ENCODE results near the gene RIPK1.
"Not testable (repeated sequence)": the region's sequence is repeated elsewhere in the genome, so short reads cannot be mapped to it uniquely, and the experiment has no call there.

RIPK1 gene

DNA sequence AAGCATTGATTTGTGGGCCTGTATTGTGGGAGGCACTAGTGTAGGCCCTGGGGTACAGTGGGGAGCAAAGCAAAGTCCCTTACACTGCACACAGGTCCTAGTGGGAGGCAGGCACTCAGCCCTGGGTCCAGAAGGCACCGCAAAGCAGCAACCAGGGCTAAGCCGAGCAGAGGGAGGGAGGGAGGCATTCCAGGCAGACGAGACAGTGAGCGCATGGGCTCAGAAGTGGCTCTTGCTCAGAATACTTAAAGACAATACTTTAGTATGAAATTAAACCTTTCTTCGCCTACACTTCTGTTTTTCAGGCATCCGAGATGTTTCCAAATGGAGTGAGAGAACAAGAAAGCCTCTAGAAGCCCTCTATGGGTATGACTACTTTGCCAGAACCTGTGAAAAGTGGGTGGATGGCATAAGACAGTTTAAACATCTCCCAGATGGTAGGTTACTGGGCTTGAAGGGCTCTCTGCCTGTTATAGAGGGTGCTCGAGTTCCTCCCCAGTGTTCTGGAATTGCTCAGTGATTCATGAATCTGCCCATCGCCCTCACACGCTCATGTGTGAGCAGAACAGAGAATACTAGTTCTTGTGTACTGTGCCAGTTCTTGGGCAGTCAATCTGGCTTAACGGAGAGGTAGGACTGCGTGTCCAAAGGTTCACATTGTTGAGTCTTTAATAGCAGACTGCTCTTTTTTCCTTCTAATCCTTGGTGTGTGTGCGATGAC, 68.9 kb downstream of the RIPK1 start:
- no peak for DNase-seq

DNA sequence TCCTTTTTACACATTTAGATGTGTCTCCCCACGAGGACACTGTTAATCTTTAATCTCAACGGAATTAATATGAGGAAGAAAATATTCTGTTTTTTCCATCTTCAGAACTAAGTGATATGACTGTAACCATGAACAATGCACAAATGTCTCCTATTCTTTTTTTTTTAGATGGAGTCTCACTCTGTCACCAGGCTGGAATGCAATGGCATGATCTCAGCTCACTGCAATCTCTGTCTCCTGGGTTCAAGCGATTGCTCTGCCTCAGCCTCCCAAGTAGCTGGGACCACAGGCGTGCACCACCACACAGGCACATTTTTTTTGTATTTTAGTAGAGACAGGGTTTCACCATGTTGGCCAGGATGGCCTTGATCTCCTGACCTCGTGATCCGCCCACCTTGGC, 69.6 kb downstream of the RIPK1 start:
- not testable (repeated sequence) for DNase-seq

DNA sequence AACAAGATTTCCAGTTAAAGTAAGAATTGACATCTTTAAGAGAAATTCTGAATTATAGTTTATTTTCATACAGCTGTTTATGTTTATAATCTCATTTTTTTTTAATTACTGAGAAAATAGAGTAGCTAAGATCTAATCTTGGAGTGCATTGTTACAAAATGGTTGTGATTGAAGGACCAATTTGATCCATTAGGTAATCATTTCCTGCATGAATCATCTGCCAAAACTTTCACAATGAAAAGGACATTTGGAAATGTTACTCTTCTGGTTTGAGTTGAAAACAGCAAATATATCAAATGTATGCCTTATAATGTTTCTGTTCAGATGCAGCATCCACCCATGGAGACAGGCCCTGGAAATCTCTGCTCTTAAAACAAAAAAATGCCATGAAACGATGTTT, 70.0 kb downstream of the RIPK1 start:
- no peak for DNase-seq

DNA sequence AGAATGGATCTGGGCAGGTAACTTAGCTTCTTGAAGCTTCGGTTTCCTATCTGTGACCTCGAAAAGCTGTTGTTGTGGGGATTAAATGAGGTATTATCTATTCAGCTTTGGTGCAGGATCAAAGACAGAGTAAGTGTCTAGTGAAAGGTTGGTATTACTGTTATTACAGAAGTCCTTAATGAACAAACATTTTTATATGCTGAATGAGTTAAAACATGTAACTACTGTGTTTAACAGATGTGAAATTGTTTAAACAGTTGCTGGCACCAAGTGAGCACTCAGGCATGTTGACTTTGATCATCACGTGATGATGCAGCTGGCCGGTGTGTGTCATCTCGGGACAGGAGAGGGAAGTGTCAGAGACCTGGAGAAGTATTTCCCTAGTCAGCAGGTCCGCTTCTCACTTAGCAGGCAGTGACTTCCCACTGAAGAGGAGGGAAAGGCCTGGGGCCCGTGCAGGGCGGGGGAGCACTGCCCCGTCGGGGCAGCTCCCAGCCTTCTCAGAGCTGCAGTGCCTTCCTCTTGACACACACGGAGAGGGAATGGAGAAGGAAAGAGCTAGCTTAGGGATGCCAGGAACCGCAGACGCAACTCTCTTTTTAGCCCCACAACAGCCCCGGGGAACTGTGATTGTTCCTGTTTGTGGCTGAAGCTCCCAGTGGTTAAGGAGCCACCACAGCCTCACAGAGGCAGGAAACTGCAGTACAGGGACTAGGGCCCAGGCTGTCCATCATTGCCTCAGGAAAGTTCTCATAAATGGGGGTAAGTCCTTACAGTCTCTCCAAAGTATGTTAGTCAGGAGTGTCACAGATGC, 71.0 kb downstream of the RIPK1 start:
- no peak for DNase-seq

DNA sequence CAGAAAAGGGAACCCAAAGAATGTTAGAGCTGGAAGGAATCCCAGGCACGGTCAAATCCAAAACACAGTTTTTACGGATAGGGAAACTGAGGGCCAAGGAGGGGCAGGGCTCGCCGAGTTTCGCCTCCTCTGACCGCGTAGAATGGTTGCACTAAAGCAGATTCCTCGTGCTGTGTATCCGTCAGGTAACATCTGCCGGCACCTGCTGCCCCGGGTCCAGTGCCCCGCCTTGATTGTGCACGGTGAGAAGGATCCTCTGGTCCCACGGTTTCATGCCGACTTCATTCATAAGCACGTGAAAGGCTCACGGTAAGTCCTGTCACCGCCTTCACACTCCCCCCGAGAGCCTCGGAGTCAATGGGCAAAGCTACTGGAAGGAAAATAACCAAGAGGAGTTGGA, 71.9 kb downstream of the RIPK1 start:
- no peak for DNase-seq

DNA sequence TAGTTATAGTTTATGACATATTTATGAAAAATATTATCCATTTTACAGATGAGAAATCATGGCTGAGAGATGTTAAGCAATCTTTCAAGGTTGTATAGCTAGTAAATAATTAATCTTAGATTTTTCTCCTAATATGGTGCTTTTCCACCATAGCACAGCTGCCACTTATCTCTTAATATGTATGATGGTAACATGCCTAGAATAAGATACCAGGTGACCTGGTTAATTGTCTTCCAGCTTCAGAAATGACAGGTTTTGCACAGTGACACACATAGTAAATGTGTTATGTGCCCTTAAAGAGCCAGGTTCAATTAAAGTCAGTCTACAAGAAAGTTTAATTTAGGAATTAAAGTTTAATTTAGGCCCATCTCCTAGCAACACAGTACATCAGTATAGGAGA, 74.2 kb downstream of the RIPK1 start:
- DNase-seq: no peak

DNA sequence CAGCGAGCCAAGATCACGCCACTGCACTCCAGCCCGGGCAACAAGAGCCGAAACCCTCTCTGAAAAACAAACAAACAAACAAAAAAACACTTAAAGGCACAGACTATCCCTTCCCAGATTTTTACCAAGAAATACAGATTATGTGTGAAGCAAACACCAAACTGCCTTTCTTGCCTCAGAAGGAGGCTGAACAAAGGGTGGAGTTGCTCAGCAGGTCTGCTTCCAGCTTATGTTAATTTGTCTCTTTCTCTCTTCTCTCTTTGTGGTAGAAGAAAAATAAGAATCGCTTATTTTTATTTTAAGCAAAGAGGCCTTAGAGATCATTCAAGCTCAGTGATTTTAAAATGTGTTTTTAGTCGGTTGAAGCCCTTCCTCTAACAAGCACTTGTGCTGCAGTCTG, 74.9 kb downstream of the RIPK1 start:
- DNase-seq: no peak

DNA sequence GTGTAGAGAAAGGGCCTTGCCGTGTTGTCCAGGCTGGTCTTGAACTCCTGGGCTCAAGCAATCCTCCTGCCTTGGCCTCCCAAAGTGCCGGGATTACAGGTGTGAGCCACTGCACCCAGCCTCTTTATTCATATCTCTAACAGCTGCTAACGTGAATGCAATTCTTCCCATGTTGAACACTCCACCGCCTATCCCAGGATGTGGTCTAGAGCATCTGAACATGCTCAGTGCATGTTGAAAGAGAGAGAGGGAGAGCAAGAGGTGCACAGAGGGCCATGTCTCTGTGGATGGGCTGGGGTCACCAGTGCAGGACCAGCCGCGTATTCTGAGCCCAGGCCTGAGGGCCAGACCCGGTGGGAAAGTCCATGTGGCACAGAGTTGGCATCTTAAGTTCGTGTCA, 76.3 kb downstream of the RIPK1 start:
- no peak for DNase-seq

DNA sequence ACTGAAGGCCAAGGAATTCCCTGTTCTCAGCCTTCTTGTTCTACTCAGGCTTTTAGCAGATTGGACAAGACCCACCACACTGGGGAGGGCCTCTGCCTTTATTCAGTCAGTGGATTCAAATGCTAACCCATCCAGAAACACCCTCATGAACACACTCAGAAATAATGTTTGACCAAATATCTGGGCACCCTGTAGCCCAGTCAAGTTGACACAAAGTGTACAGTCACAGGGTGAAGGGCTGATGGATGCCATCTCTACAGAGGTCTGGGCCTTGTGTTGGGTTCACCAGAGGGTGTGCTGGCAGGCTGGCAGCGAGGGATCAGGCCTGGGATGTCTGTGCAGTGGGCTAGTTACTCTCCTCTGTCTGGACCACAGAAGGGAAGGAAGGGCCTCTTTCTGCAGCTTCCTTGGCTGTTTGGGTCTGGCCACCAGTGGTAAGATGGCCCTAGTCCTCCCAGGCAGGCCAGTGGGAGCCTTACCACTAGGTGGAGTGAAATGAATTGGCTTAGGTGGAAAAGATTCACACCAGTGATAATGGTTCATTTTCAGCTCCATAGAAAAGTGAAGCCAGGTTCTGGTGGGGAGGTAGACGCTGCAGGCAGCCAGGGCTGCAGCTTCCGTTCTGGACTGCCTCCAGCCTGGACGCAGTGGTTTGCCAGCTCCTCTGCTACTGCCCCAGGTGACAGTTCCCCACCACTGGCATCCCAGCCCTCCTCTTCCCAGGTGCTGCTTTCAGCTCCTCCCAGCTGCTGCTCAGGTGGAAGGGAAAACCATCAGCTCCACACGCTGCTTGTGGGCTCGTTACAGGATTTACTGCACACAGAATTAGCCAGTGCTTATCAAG, 79.8 kb downstream of the RIPK1 start:
- DNase-seq: no peak

DNA sequence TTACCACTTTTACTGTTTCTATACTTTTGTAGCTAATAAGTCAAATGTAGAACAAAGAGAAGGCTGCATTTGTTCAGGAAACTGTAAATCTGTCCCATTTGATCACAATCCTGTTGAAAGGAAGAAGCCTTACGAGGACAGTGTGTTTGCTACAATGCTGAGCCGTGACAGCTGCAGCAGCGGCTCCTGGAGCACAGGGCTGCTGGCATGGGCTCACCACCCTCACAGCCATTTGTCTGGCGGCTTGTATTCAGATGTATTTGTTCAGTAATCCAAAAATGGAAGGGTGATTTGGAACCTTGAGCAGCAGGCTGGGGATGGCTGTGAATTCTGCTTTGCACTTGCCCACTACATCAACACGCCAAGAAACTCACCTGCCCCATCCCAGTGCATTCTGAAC, 83.4 kb downstream of the RIPK1 start:
- peak; percentile 8 for DNase-seq

DNA sequence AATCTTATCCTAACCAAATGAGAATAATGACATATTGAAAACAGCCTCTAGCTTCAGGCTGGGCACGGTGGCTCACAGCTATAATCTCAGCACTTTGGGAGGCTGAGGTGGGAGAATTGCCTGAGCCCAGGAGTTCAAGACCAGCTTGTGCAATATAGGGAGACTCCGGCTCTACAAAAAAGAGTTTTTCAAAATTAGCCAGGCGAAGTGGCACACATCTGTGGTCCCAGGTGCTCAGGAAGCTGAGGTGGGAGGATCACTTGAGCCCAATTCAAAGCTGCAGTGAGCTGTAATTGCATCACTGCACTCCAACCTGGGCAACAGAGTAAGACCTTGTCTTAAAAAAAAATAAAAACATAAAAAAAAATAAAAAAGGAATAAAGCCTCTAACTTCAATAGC, 84.4 kb downstream of the RIPK1 start:
- no peak for DNase-seq

DNA sequence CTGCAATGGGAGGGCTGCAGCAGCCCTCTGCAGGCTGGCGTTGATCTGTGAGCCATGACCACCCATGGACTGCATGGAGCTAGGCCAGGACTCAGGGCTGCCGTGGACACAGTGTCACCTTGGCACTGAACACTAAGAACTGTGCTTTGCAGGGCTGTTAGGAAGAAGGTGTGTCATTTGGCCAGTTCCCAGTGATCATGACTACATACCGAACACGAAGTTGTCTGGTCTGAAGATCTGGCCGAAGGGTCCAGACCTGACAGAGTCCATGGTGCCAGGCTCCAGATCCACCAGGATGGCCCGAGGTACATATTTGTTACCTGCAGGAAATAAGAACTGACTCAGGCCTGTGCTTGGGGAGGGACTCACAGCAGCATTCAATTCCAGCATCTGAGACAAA, 87.1 kb downstream of the RIPK1 start:
- DNase-seq: not testable (repeated sequence)

DNA sequence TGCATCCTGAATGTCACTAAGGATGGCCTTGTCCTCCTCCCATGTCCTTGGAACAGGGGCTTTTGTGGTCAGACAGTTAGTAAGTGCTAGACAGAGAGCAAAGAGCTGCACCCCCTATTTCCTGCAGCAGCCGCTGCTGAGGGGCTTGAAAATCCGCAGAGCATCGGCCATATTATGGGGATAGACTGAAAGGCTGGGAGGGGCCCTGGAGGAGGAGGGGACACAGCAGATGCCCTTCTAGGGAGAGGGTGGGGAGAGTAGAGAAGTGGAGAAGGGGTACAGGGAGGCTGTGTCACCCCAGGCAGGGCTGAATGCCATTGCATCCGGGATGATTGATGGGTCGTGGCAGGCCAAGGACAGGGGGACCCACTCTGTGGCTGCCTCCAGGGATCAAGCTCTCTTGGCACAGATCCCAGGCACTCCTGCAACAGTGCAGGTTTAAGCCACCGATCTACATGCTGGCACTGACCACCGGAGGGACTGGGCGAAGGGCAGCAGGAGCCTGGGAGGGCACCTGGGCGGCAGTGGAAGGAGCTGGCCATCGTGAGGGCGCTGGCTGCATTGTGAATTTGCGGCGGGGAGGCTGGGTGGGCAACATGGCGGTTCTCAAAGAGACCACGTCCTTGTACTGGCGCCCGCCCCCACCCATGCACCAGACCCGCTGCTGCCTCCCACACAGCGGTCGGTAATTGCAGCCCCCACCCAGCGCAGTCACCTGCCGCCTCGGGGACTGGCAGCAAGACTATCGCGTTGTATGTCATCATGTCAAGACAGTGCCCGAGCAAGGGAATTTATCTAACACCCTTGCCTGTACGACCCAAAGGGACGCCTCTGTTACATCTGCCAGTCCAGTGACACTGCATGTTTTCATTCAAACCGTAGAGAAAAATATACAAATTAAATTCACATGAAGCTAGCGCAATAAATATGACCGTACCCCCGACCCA, 88.2 kb downstream of the RIPK1 start:
- DNase-seq: not testable (repeated sequence)

DNA sequence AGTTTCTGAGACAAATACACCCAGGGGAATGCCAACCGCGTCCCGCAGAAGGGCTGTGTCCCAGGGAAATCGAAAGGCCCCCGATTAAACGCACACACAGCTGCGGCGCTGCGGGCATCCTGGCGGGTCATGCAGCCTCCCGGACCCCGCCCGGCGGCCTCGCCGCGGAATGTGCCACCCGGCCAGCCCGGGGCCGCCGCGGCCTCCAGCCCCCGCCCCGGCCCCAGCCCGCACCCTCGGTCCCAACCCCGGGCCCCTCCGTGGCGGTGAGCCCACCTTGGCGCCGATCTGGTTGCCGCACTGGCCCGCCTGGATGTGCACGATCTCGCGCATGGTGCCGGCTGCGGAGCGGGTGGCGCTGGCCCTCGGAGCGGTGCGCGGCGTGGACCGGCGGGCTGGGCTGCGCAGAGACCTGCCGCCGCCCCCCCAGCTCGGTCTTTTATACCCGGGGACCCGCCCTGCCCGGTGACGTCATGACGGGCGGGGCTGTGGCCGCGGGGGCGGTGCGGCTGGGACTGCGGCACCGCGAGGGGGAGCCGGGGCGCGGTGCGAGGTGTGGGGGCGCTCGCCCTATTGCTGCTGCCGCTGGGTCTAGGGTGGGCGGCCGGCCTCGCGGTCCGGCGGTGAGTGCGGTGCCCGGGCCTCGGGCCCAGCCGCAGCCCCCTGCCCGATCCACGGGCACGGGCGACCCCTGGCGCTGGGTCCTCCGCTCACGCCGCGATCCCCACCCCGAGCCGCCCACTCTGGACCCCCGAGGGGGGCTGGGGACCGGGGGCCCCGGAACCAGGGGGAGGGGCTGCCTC, 89.0 kb downstream of the RIPK1 start, which contains the start of gene TUBB2A:
Gene TUBB2A, minus strand, starts transcription at position 414 of the 803 bp plus-strand sequence. Its CDS starts 81 bp downstream, at position 333.
- DNase-seq: peak; percentile 41

DNA sequence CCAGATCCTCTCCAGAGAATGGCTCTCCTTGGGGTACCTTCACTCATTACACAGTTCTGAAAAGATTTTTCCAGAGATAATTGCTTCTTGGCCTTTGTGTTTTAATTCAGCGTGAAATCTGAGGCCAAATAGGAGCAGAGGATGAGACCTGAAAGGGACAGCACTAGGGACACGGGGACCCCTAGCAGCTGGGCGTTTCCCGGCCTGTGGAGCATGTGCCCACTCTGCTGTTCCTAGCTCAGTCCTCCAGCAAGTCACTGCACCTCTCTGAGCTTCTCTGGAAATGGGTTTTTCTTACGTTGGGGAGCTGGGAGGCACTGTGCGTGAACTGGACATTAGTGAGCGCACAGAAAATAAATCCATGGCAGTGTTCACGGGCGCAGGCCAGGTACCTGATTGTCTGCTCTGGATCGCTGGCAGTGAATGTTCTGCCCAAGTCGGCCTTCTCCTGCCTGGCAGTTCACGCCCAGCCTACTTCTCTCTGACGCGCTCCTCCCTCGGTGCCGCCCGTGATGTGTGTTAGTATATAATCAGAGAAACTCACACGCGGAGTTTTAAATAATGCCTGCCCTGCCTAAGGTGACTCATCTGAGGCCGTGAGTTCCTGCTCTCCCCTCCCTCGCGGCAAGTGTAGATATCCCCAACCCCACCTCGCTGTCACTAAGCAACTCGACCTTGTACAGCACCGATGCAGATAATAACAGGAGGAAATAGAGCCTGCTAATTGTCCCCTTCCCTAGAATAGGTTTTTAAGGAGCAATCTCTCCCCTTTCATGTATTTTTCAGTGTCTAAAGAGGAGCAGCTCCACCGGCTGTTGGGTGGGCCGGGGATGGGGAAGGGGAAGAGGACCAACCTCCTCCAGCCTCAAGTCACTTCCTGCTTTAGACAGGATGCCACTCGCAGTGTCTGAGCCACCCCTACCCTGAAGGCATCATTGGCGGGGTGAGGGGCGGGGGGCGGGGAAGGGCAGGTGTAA, 91.8 kb downstream of the RIPK1 start:
- DNase-seq: no peak

DNA sequence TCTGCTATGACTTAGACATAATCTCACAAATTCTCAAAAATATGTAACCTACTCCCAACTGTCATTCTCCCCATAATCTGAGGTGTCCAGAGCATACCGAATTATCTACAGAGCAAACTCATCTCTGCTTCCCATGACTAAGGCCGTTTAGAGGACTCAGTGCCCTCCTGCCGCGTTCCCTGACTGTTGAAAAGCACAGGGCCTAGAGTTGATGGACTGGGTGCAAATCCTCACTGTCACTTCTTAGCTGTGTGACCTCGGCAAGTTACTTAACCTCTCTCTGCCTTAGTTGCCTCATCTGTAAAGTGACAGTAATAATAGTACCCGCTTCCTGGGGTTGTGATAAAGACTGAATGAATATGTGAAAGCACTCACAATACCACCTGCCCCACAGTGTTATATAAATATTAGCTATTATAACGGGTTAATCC, 93.8 kb downstream of the RIPK1 start:
- peak; percentile 6 for DNase-seq

DNA sequence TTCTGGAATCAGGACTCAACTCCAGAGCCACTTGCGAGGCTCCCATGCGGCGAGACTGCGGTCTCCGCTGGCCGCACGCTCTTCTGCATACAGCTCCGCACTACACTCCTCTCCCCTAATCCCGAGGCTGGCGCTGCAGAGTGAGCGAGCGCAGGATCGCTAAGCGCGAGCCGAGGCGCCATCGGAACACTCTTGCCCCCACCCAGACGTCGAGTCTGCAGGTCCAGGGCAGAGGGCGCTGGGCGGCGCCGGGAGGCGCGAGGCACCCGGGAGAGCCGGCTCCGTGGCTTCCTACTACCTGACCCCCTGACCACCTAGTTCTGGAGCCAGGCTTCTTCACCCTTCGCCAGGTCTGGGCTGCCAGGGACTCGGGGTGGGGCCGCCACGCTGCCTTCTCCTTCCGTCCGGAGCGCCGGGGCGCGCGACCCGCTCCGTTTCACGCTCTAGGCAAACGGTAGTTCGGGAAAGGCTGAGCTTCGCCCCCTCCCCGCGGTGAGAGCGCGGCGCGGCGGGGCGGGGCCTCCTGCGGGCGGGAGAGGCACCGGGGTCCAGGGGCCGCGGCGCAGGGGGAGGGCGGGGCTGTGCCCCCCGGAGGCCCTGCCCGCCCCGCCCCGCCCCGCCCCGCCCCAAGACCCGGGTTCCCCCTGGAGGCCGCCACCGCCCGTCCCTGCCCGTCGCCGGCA, 94.4 kb downstream of the RIPK1 start:
- DNase-seq: peak; percentile 38

DNA sequence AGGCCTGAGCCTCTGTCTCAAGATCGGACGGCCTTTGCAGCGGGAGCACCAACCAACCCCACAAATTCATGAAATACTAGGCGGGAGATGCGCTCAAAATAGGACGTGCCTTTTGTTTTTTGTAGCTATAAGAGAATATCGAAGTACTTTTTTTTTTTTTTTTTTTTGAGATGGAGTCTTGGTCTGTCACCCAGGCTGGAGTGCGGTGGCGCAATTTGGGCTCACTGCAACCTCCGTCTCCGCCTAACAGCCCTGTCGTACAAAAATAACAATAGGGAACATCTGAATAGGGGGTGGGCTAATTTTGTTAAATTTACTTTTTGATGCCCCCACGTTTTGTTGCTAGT, 94.9 kb downstream of the RIPK1 start:
- no peak for DNase-seq

DNA sequence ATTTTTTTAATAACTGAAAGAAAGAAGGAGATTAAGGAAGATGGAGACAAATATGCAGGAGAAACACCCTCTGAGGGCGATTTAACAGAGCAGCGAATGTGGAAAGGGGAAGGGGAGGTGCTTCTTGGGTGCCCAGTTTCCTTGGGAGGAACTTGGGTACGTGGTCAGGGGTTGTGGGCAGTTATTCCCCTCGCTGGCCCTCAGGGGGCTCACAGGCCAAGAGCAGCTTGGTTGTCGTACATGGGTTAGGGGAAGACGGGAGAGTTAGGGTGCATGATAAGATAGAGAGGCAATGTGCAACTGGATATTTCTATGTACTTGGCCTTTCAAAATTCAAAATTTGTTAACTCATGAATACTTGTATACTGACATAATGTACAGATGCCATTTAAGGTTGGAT, 96.1 kb downstream of the RIPK1 start:
- DNase-seq: no peak

Data from NCI-H446 treated with DMSO at 0.1 percent for 48 hours (cell line).